ENCODE measurements around the gene HCN1. TPM values are rescaled to one million over a fixed set of nuclear protein-coding genes. Genes with fewer than 3 reads are reported as not detected.

Gene HCN1
- total and polyA plus RNA-seq, 2 of the 8 experiments (the other 6 are each of a cell fraction or from before 2014, with no cell fraction given), result 1.1 to 6.7 TPM

- no peak overlapping the region for H3K4me2 ChIP-seq (ENCODE audit: insufficient read depth in 1 of 2, low read depth in 2 of 2, low read length in 2 of 2)
- no peaks in the 10 kb centered on the region; a peak in 1 of 8 replicates for H3K36me3 ChIP-seq (ENCODE audit: control insufficient read depth in 2 of 4, insufficient read depth in 4 of 4, low read length in 3 of 4)
- H4K91ac ChIP-seq (replicated peaks; ENCODE audit: insufficient read length, low read length), result no peak overlapping the region
- H2AFZ ChIP-seq (ENCODE audit: low read length), result no peak overlapping the region
- no peak overlapping the region for H4K8ac ChIP-seq (ENCODE audit: extremely low read depth, insufficient read depth, low read length)
- no peak overlapping the region for H3K9ac ChIP-seq (replicated peaks in 1 of 4; ENCODE audit: extremely low read depth in 1 of 4, low read depth in 3 of 4, low read length in 3 of 4)
- H2BK15ac ChIP-seq (ENCODE audit: low read length), result no peak overlapping the region
- no peak overlapping the region for H3K23ac ChIP-seq (ENCODE audit: insufficient read length)
- no peaks in the 10 kb centered on the region for H3K23me2 ChIP-seq (ENCODE audit: low read depth, low read length)
- no peak overlapping the region for H2BK120ac ChIP-seq (replicated peaks; ENCODE audit: low read depth, low read length)
- H4K5ac ChIP-seq (ENCODE audit: insufficient read length, low read depth, low read length), result no peak overlapping the region
- TF ChIP-seq SRF (IDR thresholded peaks at IDR 0.05; ENCODE audit: low read depth, low read length) (no peak), KDM5A (IDR thresholded peaks at IDR 0.05; ENCODE audit: low read length) (no peak), POLR2AphosphoS5 (IDR thresholded peaks at IDR 0.05; ENCODE audit: low read depth, low read length) (no peak), RAD21 (IDR thresholded peaks at IDR 0.05 in 1 of 2, conservative IDR thresholded peaks at IDR 0.05 in 1 of 2; ENCODE audit: low read depth in 2 of 2, low read length in 2 of 2) (no peak), BRCA1 (IDR thresholded peaks at IDR 0.05; ENCODE audit: low read depth, low read length) (no peak), MAX (IDR thresholded peaks at IDR 0.05) (no peak), CHD2 (IDR thresholded peaks at IDR 0.05; ENCODE audit: low read length) (no peak), POLR2A (IDR thresholded peaks at IDR 0.05; ENCODE audit: control extremely low read depth in 1 of 2, low read depth in 2 of 2, low read length in 2 of 2) (no peak), USF2 (IDR thresholded peaks at IDR 0.05; ENCODE audit: low read length) (no peak), JUN (IDR thresholded peaks at IDR 0.05; ENCODE audit: low read depth, low read length) (no peak)
- no peak overlapping the region for H3K18ac ChIP-seq (ENCODE audit: extremely low read depth, low read length)
- no peaks in the 10 kb centered on the region for H3K27me3 ChIP-seq (replicated peaks in 1 of 4; ENCODE audit: control insufficient read depth in 3 of 4, extremely low read depth in 1 of 4, insufficient read depth in 3 of 4, low read length in 3 of 4)
- no peak for DNase-seq (ENCODE audit: low read depth in 1 of 2, low spot score in 2 of 2)
- no peak overlapping the region for H2AK5ac ChIP-seq (ENCODE audit: low read depth, low read length)
- H4K20me1 ChIP-seq (replicated peaks in 1 of 2; ENCODE audit: control insufficient read depth in 1 of 2, insufficient read depth in 2 of 2, low read length in 2 of 2), result no peaks in the 10 kb centered on the region
- H2BK20ac ChIP-seq (ENCODE audit: low read length), result no peak overlapping the region
- H3K79me1 ChIP-seq (ENCODE audit: low read depth, low read length), result no peaks in the 10 kb centered on the region
- H3K56ac ChIP-seq (replicated peaks; ENCODE audit: insufficient read length, low read depth, low read length), result no peak overlapping the region
- POLR2A ChIA-PET (ENCODE audit: partially characterized antibody), result interaction anchor here (1.2 kb wide), 1 partner anchor 48 kb away, joined by 3 read pairs; no protein-coding TSS in a partner anchor
- WGBS, 2 experiments (ENCODE audit: extremely low coverage in 1 of 2, insufficient coverage in 1 of 2, insufficient read length in 1 of 2, insufficient replicate concordance in 2 of 2, low coverage in 1 of 2, low lambda C conversion rate in 2 of 2, missing lambda C conversion rate in 1 of 2), result 91% methylated on average over 3 of the region's 3 CpGs; no CpG with 5 or more reads in 1 of the 2 experiments
- H3K27ac ChIP-seq (ENCODE audit: low read depth, low read length), result no peak overlapping the region
- no peak overlapping the region for H3K14ac ChIP-seq (ENCODE audit: insufficient read length)
- no peak overlapping the region for H3K4ac ChIP-seq (replicated peaks; ENCODE audit: insufficient read length, low read depth, low read length)
- CTCF ChIA-PET (ENCODE audit: partially characterized antibody), result no interaction called here
- H3K79me2 ChIP-seq (ENCODE audit: control insufficient read depth in 1 of 2, insufficient read depth in 2 of 2, low read length in 2 of 2), result no peaks in the 10 kb centered on the region
- H2BK12ac ChIP-seq (ENCODE audit: low read depth, low read length), result no peak overlapping the region
- H3K9me3 ChIP-seq (ENCODE audit: insufficient read depth in 2 of 2, low read depth in 1 of 2, low read length in 1 of 2), result peaks cover 0 to 4% of the 10 kb centered on the region in 2 experiments; a peak in 2 of 4 replicates
- no peaks in the 10 kb centered on the region for H3K4me1 ChIP-seq (replicated peaks in 1 of 4; ENCODE audit: control insufficient read depth in 3 of 4, insufficient read depth in 4 of 4, low read length in 3 of 4)
- no peak overlapping the region for H2BK5ac ChIP-seq (ENCODE audit: low read depth, low read length)
- FAIRE-seq, result no peak
- H3K4me3 ChIP-seq (ENCODE audit: extremely low read depth in 1 of 4, insufficient read depth in 2 of 4, low read depth in 3 of 4, low read length in 4 of 4), result no peak overlapping the region
These were observed 443.6 kb downstream of the HCN1 start for GRCh38 chr5:45252541-45252940.

All from H1 (cell line).